Stomach (tissue), 9 donors: ENCODE results near the gene ATXN7L2. TPM values are rescaled to one million over a fixed set of nuclear protein-coding genes. Genes with fewer than 3 reads are reported as not detected.

Experiments used
- DNase-seq, 2 donors: peaks; one replicate each; pipeline versions ENCODE4 v3.0.0 to v3.0.0-alpha.2; 2013 to 2019
- H3K27ac ChIP-seq, 5 donors: fragments of 200-600 bp in 4 of 5; sonication (generic) in 4 of 5; one replicate each; pipeline ENCODE4 v1.5.1; 2013 to 2019; ENCODE audit warnings: mild to moderate bottlenecking in 1 of 5, moderate library complexity in 1 of 5
- H3K27me3 ChIP-seq, 3 donors: fragments of 200-600 bp; sonication (generic); one replicate each; pipeline ENCODE4 v1.5.1; 2017 to 2019; ENCODE audit warnings: mixed run types in 1 of 3
- H3K36me3 ChIP-seq, 4 donors: fragments of 200-600 bp; sonication (generic); 1 replicate in 3 of 4; 2 replicates in 1 of 4; pipeline ENCODE4 v1.5.1; 2016 to 2019
- H3K4me1 ChIP-seq, 4 donors: fragments of 200-600 bp; sonication (generic); one replicate each; pipeline ENCODE4 v1.5.1; 2016 to 2019
- H3K4me3 ChIP-seq, 4 donors: fragments of 200-600 bp; sonication (generic) in 3 of 4; one replicate each; pipeline ENCODE4 v1.5.1; 2016 to 2019; ENCODE audit warnings: mild to moderate bottlenecking in 1 of 4
- H3K9me3 ChIP-seq, 4 donors: fragments of 200-600 bp; sonication (generic); one replicate each; pipeline ENCODE4 v1.5.1; 2016 to 2019
- CTCF ChIP-seq, 7 experiments: fragments of 450-650 bp in 4 of 7; fragments of 200-600 bp in 3 of 7; sonication (generic) in 3 of 7; IDR thresholded peaks; one replicate each; pipeline ENCODE4 v1.5.1; 2016 to 2019; ENCODE audit warnings: antibody characterized with exemption in 7 of 7, control low read depth in 2 of 7, mild to moderate bottlenecking in 1 of 7
- EP300 ChIP-seq: sonication (generic); formaldehyde crosslinking; IDR thresholded peaks from one replicate; pipeline ENCODE4 v1.6.1; 2017; ENCODE audit warnings: antibody characterized with exemption
- POLR2A ChIP-seq, 4 donors: fragments of 450-650 bp; IDR thresholded peaks; one replicate each; pipeline ENCODE4 v1.6.1; 2016; ENCODE audit warnings: antibody characterized with exemption in 4 of 4, control low read depth in 2 of 4, mild to moderate bottlenecking in 1 of 4, moderate library complexity in 1 of 4
- POLR2AphosphoS5 ChIP-seq, 3 donors: sonication (generic); formaldehyde crosslinking; IDR thresholded peaks; one replicate each; pipeline ENCODE4 v1.6.1; 2016; ENCODE audit warnings: antibody characterized with exemption in 3 of 3
- WGBS, 5 donors: extraction: QIAGEN DNeasy Blood & Tissue Kit in 3 of 5; methylation state at CpG; one replicate each; pipeline versions ENCODE4 v1.1.5 to v1.1.7; 2013 to 2018; 5-methylcytosine and 5-hydroxymethylcytosine counted together
- intact Hi-C: fragments of 100-400 bp; cut with DNase I; formaldehyde crosslinking; loops from one replicate; pipeline ENCODE4 v1.15.1; 2023; ENCODE audit warnings: low total_unique reads
- polyA plus RNA-seq, 3 donors: library from polyadenylated mRNA; stranded (reverse); fragments of 200-250 nt; gene quantifications; one replicate each; pipeline ENCODE4 v1.2.3, GENCODE V29; 2013
- total RNA-seq, 5 donors: library from RNA; depleted of rRNA; stranded (reverse); fragments of >200 nt; gene quantifications; one replicate each; pipeline versions ENCODE4 v1.1.0 to v1.2.3, GENCODE V29; 2014 to 2016
- donor health status: healthy with polysubstance abuse.
- donor health status: Bipolar disorder and iron deficiency.
- donor health status: healthy.

The ATXN7L2 gene
- total and polyA plus RNA-seq, 8 donors, result 0.29 to 6.3 (median 4.0) TPM; not detected in 1

GRCh38 chr1:109454497-109455133 lies 29.1 kb upstream of the ATXN7L2 start:
- WGBS, 5 donors, result 87 to 97% (median 95%) methylated on average over 1 of the region's 1 CpG
- intact Hi-C loops, result no loop called here
- DNase-seq, result no peak

GRCh38 chr1:109457819-109458218 lies 25.9 kb upstream of the ATXN7L2 start:
- TF ChIP-seq EP300 (no peak), POLR2AphosphoS5 (IDR thresholded peaks at IDR 0.05) (no peak), POLR2A (IDR thresholded peaks at IDR 0.05) (no peak)
- no peaks in the 10 kb centered on the region for H3K36me3 ChIP-seq
- peaks cover 0 to 16% (median 13%) of the 10 kb centered on the region in 4 donors for H3K9me3 ChIP-seq
- no peaks in the 10 kb centered on the region for H3K4me1 ChIP-seq
- no peak overlapping the region for H3K4me3 ChIP-seq
- intact Hi-C loops, result no loop called here
- WGBS, 5 donors, result 57 to 83% (median 66%) methylated on average over 4 of the region's 4 CpGs
- no peak for DNase-seq
- H3K27ac ChIP-seq, result no peak overlapping the region
- peaks cover 0 to 19% (median 0%) of the 10 kb centered on the region in 3 donors for H3K27me3 ChIP-seq

More at GRCh38 chr1:109454497-109455133, 29.1 kb upstream of the ATXN7L2 start:
- peaks cover 0 to 16% (median 13%) of the 10 kb centered on the region in 4 donors for H3K9me3 ChIP-seq
- no peak for TF ChIP-seq EP300
- no peak for TF ChIP-seq POLR2AphosphoS5 (IDR thresholded peaks at IDR 0.05)
- TF ChIP-seq CTCF (IDR thresholded peaks at IDR 0.05), result no peak
- TF ChIP-seq POLR2A (IDR thresholded peaks at IDR 0.05), result no peak
- no peak overlapping the region for H3K27ac ChIP-seq
- H3K36me3 ChIP-seq, result no peaks in the 10 kb centered on the region
- H3K4me3 ChIP-seq, result no peak overlapping the region
- peaks cover 0 to 13% (median 0%) of the 10 kb centered on the region in 3 donors for H3K27me3 ChIP-seq
- H3K4me1 ChIP-seq, result no peaks in the 10 kb centered on the region

GRCh38 chr1:109466125-109466451 lies 17.6 kb upstream of the ATXN7L2 start:
- Histone ChIP-seq H3K4me3 (peak overlapping the region; percentile 58 to 82 (median 72)), H3K4me1 (peaks cover 5 to 28% (median 23%) of the 10 kb centered on the region in 4 donors), H3K27ac (peak overlapping the region; percentile 48 to 85 (median 63)), H3K9me3 (no peaks in the 10 kb centered on the region), H3K36me3 (no peaks in the 10 kb centered on the region), H3K27me3 (peaks cover 0 to 48% (median 30%) of the 10 kb centered on the region in 3 donors)
- 3 to 7% (median 4%) methylated on average over 24 of the region's 24 CpGs for WGBS, 5 donors
- no peak for DNase-seq
- intact Hi-C loops, result no loop called here
- TF ChIP-seq POLR2AphosphoS5 (IDR thresholded peaks at IDR 0.05), result no peak
- TF ChIP-seq POLR2A (IDR thresholded peaks at IDR 0.05), result no peak
- TF ChIP-seq CTCF (IDR thresholded peaks at IDR 0.05), result no peak
- TF ChIP-seq EP300, result no peak

GRCh38 chr1:109466452-109467300 lies 17.0 kb upstream of the ATXN7L2 start, which contains the start of gene SYPL2:
TSS of gene SYPL2 (plus strand) at chr1:109466546. CDS start at chr1:109466844, 298 bp downstream.
- no peak for TF ChIP-seq CTCF (IDR thresholded peaks at IDR 0.05)
- TF ChIP-seq POLR2AphosphoS5 (IDR thresholded peaks at IDR 0.05), result no peak
- no peak for TF ChIP-seq POLR2A (IDR thresholded peaks at IDR 0.05)
- no peak for TF ChIP-seq EP300
- peaks cover 5 to 28% (median 23%) of the 10 kb centered on the region in 4 donors for H3K4me1 ChIP-seq
- H3K4me3 ChIP-seq, result peak within 1 kb of the TSS; percentile 58 to 82 (median 72)
- H3K9me3 ChIP-seq, result no peaks in the 10 kb centered on the region
- WGBS, 5 donors, result 1 to 2% (median 1%) methylated on average over 16 to 88 of the region's 88 CpGs
- no peaks in the 10 kb centered on the region for H3K36me3 ChIP-seq
- intact Hi-C loops, result no loop called here
- peak; percentile 50 to 67 for DNase-seq
- peaks cover 0 to 43% (median 30%) of the 10 kb centered on the region in 3 donors for H3K27me3 ChIP-seq
- peak within 1 kb of the TSS; percentile 48 to 85 (median 63) for H3K27ac ChIP-seq
